HepG2 (cell line): Measurements from ENCODE around the gene RPL41. TPM values are rescaled to one million over a fixed set of nuclear protein-coding genes. Genes with fewer than 3 reads are reported as not detected.
A peak's percentile ranks its signal among the peaks of the same experiment; 100 is the strongest.

Source experiments
- AKAP8 ChIP-seq: sonication (generic); formaldehyde crosslinking; IDR thresholded peaks from 2 replicates; pipeline ENCODE4 v1.5.1; 2020; ENCODE audit warnings: mild to moderate bottlenecking, missing genetic modification reagents
- BRD4 ChIP-seq: sonication (generic); formaldehyde crosslinking; IDR thresholded peaks from 2 replicates; pipeline ENCODE4 v1.4.0; 2020; ENCODE audit warnings: missing genetic modification reagents
- BRF2 ChIP-seq: sonication (generic); formaldehyde crosslinking; IDR thresholded peaks from 2 replicates; pipeline ENCODE4 v1.8.1; 2022; ENCODE audit warnings: mild to moderate bottlenecking, missing genetic modification reagents
- CEBPB ChIP-seq: IDR thresholded peaks from 2 replicates; pipeline ENCODE4 v1.6.1; 2011; ENCODE audit warnings: low read depth, low read length, improper control_type of control experiment, borderline replicate concordance
- HOXA7 ChIP-seq: sonication (generic); formaldehyde crosslinking; IDR thresholded peaks from 2 replicates; pipeline ENCODE4 v1.8.1; 2022; ENCODE audit warnings: mild to moderate bottlenecking, missing genetic modification reagents, moderate library complexity
- IRF9 ChIP-seq: sonication (generic); formaldehyde crosslinking; IDR thresholded peaks from 2 replicates; pipeline ENCODE4 v1.8.0; 2022; ENCODE audit warnings: missing genetic modification reagents, mild to moderate bottlenecking, borderline replicate concordance
- JUND ChIP-seq: sonication (generic); formaldehyde crosslinking; IDR thresholded peaks from 2 replicates; pipeline ENCODE4 v1.8.0; 2022; ENCODE audit warnings: mild to moderate bottlenecking, missing genetic modification reagents
- NFE2L1 ChIP-seq: sonication (generic); formaldehyde crosslinking; IDR thresholded peaks from 2 replicates; pipeline ENCODE4 v1.4.0; 2020; ENCODE audit warnings: missing genetic modification reagents, mild to moderate bottlenecking, borderline replicate concordance
- PBX3 ChIP-seq: sonication (generic); formaldehyde crosslinking; IDR thresholded peaks from 2 replicates; pipeline ENCODE4 v1.8.1; 2023; ENCODE audit warnings: missing genetic modification reagents, inconsistent platforms, borderline replicate concordance
- PHF8 ChIP-seq: sonication (generic); formaldehyde crosslinking; IDR thresholded peaks from 2 replicates; pipeline ENCODE4 v1.5.0; 2020; ENCODE audit warnings: missing genetic modification reagents
- POLR2AphosphoS2 ChIP-seq: IDR thresholded peaks from 2 replicates; pipeline ENCODE4 v1.6.1; 2011; ENCODE audit warnings: low read depth, low read length, improper control_type of control experiment
- TAF1 ChIP-seq: sonication (generic); formaldehyde crosslinking; IDR thresholded peaks from 2 replicates; pipeline ENCODE4 v1.4.0; 2020; ENCODE audit warnings: missing genetic modification reagents
- TFDP1 ChIP-seq: IDR thresholded peaks from 2 replicates; pipeline ENCODE4 v1.6.1; 2016; ENCODE audit warnings: missing compliant biosample characterization, missing genetic modification reagents, borderline replicate concordance
- THAP7 ChIP-seq: sonication (generic); formaldehyde crosslinking; IDR thresholded peaks from 2 replicates; pipeline ENCODE4 v1.8.1; 2023; ENCODE audit warnings: mild to moderate bottlenecking, missing genetic modification reagents
- TP53 ChIP-seq: sonication (generic); formaldehyde crosslinking; conservative IDR thresholded peaks from 2 replicates; pipeline ENCODE4 v1.4.0; 2020; ENCODE audit warnings: missing genetic modification reagents
- UBTF ChIP-seq: sonication (generic); formaldehyde crosslinking; IDR thresholded peaks from 2 replicates; pipeline ENCODE4 v1.4.0; 2020; ENCODE audit warnings: mild to moderate bottlenecking, missing genetic modification reagents
- XBP1 ChIP-seq: sonication (generic); formaldehyde crosslinking; IDR thresholded peaks from 2 replicates; pipeline ENCODE4 v1.5.0; 2020; ENCODE audit warnings: missing genetic modification reagents
- ZKSCAN1 ChIP-seq: fragments of 150-350 bp; IDR thresholded peaks from 2 replicates; pipeline ENCODE4 v1.6.1; 2014; ENCODE audit warnings: low read length
- ZNF230 ChIP-seq: sonication (generic); formaldehyde crosslinking; IDR thresholded peaks from 2 replicates; pipeline ENCODE4 v1.4.0; 2020; ENCODE audit warnings: mild to moderate bottlenecking, missing genetic modification reagents
- ZNF232 ChIP-seq: sonication (generic); formaldehyde crosslinking; IDR thresholded peaks from 2 replicates; pipeline ENCODE4 v1.4.0; 2020; ENCODE audit warnings: missing genetic modification reagents, borderline replicate concordance
- ZZZ3 ChIP-seq: sonication (generic); formaldehyde crosslinking; IDR thresholded peaks from 2 replicates; pipeline ENCODE4 v1.4.0; 2020; ENCODE audit warnings: missing genetic modification reagents, mild to moderate bottlenecking, borderline replicate concordance
- polyA plus RNA-seq, 8 experiments: library from polyadenylated mRNA; depleted of rRNA in 3 of 8; stranded (reverse) in 7 of 8; unstranded in 1 of 8; fragments of >200 nt; fragmentation: Illumina TruSeq in 4 of 8; extraction: Trizol in 4 of 8; gene quantifications; 2 replicates each; pipeline versions ENCODE4 v1.2.1 to v1.2.3, GENCODE V29; 2011 to 2016; ENCODE audit warnings: low read depth in 4 of 8, missing spikeins in 1 of 8, mixed read lengths in 1 of 8; ENCODE audit not compliant: insufficient read depth in 1 of 8
- total RNA-seq, 5 experiments: library from RNA; depleted of rRNA; stranded (reverse); fragments of >200 nt; fragmentation: Illumina TruSeq; extraction: Trizol; gene quantifications; 2 replicates each; pipeline ENCODE4 v1.2.3, GENCODE V29; 2016; ENCODE audit warnings: low read depth in 1 of 5

RPL41 gene
- total and polyA plus RNA-seq, 2 of the 13 experiments (the other 11 are each of a cell fraction or from before 2014, with no cell fraction given) = 4,012 to 7,670 TPM

GRCh38 chr12:56081393-56082347 lies 34.8 kb upstream of the RPL41 start (continued):
- TF ChIP-seq BRF2 (CRISPR knock-in tag) (no peak; the same call in 1 of the 2 replicates), XBP1 (CRISPR knock-in tag) (no peak), UBTF (CRISPR knock-in tag) (peak; percentile 81), ZKSCAN1 (0 out of 2 replicates have a peak, but pooled peaks have one; percentile 23), JUND (peak; percentile 83), PBX3 (CRISPR knock-in tag) (0 out of 2 replicates have a peak, but pooled peaks have one; percentile 66), TFDP1 (CRISPR knock-in tag) (peak; percentile 79), TAF1 (peak; percentile 73), CEBPB (peak; percentile 96), ZNF232 (CRISPR knock-in tag) (no peak; the same call in 1 of the 2 replicates), POLR2AphosphoS2 (no peak), THAP7 (CRISPR knock-in tag) (0 out of 2 replicates have a peak, but pooled peaks have one; percentile 68), NFE2L1 (CRISPR knock-in tag) (no peak), ZNF230 (CRISPR knock-in tag) (peak; percentile 91), HOXA7 (CRISPR knock-in tag) (no peak), TP53 (CRISPR knock-in tag) (0 out of 2 replicates have a peak, but pooled peaks have one; percentile 58), PHF8 (CRISPR knock-in tag) (peak; percentile 55), AKAP8 (CRISPR knock-in tag) (peak; percentile 90), ZZZ3 (CRISPR knock-in tag) (peak; percentile 89), BRD4 (peak; percentile 84), IRF9 (peak; percentile 82)
